Measurements from ENCODE around the gene SNED1.
A peak's percentile ranks its signal among the peaks of the same experiment; 100 is the strongest.

Gene SNED1

DNA sequence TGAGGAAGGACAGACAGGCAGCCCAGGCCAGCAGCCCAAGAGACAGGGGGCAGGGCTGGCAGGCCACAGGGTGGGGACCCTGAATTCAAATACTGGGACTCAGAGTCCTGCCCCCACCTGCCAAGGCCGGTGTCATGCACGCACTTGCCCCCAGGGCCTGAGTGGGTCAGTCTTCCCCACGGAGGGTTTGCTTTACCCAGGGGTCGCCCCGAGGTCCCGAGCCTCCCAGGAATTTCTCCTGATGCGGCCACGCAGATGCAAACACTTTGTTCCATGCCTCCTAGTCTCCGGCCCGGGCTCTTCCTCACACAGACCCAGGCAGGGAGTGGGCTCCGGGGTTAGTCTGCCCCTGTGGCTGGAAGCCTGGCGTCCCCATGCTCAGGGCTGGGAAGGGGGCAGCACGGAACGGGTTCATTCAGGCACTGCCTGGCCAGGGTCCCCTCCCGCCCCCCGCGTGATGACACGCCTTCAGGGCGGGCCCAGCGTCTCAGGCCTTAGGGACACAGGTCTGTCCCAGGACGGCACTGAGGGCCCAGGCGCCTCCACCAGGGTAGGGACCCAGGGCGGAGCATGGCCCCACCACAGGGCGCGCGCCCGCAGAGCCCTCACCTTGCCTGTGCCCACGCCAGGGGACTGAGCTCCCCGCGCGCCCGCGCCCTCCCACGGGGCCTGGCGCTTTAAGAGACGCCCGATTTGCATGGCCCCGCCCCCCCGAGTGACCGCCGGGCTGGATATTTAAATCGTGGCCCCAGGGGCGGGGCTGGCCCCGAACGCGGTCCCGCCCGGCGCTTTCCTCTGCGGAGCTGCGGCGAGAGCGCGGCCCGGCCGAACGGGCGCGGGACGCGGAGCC lies at the start of gene SNED1:
Gene SNED1 (plus strand): TSS at position 763 of the 850 bp plus-strand sequence. CDS start 220 bp downstream, outside the sequence.
- DNase-seq: peak in 1 of 2 experiments; percentile 31

DNA sequence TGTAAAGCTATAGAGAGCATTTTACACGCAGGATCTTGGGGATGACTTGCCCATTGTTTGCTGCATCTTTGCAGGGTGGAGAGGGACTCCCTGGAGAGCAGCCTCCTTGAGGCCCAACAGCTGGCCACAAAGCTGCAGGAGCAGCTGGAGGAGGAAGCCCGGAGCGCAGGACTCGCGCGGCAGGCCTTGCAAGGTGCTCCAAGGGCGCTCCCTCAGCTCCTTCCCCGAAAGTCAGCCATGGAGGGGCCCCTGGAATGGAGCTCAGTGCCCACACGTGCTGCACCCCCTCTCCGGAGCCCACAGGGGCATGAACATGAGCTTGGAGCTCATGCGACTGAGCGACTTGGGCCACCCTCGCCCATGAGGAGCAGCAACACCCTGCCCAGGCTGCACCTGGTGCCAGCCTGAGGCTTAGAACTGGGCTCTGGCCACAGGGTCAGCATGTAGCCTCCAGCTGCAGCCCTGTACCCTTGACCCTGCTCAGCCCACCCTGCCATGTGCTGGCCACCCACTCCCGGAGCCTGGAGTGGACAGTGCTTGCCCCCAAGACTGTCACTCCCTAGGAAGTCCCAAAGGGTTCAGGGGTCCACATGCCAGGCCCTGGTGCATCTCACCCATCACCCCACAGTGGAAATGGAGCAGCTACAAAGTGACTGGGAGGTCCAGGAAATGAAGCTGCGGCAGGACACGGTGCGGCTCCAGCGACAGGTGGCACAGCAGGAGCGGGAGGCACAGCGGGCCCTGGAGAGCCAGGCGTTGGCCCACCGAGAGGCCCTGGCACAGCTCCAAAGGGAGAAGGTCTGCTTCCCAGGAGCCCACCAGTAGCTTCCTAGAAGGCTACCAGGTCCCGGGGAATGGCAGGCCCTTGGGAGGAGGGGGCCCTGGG lies 49.3 kb upstream of the SNED1 start:
- no peak for DNase-seq

DNA sequence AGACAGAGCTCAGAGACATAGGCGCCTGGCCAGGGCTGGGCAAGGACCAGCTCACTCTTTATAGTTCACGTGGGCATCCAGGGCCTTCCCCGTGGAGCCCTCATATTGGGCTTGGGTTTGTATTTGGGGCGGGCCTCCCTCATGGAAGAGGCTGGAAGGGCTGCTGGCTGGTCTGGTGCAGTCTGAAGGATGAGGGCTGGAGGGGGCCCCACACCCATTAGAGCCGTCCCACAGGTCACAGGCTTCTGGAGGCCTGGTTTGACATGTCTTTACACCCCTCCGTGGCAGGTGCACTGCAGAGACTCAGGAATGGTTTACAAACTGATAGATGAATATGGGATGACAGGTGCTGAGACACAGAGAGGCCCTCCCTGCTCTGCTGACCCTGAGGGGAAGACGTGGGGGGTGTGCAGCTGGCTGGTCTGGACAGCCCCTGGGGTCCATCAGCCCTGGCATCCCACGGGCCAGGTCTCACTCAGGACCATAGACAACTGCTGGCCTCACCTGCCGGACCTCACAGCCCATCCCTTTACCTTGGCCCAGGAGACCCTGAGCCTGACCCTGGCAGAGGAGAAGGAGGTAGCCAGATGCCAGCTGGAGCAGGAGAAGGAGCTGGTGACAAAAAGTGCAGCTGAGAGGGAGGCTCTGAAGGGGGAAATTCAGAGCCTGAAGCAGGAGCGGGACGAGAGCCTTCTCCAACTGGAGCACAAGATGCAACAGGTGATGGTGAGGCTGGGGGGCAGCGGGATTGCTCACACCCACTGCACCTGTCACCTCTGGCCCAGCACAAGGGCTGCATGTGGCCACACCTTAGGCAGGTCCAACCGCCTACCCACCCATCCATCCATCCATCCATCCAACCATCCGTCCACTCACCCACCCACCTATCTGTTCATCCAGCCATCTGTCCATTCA lies 48.4 kb upstream of the SNED1 start:
- no peak for DNase-seq

DNA sequence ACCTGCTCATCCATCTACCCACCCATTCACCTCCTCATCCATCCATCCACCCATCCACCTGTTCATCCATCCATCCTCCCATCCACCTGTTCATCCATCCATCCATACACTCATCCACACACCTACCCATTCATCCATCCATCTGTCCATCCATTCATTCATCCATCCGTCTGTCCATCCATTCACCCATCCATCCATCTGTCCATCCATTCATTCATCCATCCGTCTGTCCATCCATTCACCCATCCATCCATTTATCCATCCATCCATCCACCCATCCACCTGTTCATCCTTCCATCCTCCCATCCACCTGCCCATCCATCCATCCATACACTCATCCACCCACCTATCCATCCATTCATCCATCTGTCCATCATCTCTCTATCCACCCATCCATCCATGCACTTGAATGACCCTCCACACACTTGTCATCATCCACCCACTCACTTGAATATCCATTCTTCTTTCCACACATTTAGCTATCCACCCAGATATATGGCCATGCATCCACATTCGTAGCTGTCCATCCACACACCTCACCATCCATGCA lies 47.3 kb upstream of the SNED1 start:
- no peak for DNase-seq

DNA sequence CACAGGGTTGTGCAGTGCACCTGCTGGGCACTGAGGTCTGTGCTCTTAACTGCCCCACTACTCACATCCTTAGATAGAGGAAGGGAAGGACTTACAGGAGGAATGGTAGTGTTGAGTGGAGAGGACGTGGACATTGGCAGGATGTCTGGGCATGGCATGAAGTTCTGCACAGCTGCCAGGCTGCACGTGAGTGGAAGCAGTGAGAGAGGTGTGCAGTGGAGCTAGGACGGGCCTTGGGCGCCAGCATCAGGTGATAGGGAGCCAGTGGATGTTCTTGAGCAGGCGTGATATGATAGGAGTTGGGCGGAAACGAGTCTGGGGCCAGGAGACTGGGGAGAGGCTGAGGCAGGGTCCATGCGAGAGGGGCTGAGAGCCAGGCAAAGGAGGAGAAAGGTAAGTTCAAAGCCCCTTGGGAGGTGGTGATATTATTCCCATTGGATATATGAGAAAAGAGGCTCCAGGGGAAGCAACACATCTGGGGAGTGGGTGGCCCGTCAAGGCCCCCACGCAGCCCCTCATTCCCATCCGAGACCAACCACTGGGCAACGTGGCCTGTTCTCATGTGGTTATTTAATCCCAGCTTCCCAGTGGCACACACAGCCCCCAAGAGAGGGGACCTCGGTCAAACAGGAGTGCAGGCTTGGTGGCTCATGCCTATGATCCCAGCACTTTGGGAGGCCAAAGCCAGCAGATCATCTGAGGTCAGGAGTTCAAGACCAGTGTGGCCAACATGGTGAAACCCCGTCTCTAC lies 45.7 kb upstream of the SNED1 start:
- no peak for DNase-seq

DNA sequence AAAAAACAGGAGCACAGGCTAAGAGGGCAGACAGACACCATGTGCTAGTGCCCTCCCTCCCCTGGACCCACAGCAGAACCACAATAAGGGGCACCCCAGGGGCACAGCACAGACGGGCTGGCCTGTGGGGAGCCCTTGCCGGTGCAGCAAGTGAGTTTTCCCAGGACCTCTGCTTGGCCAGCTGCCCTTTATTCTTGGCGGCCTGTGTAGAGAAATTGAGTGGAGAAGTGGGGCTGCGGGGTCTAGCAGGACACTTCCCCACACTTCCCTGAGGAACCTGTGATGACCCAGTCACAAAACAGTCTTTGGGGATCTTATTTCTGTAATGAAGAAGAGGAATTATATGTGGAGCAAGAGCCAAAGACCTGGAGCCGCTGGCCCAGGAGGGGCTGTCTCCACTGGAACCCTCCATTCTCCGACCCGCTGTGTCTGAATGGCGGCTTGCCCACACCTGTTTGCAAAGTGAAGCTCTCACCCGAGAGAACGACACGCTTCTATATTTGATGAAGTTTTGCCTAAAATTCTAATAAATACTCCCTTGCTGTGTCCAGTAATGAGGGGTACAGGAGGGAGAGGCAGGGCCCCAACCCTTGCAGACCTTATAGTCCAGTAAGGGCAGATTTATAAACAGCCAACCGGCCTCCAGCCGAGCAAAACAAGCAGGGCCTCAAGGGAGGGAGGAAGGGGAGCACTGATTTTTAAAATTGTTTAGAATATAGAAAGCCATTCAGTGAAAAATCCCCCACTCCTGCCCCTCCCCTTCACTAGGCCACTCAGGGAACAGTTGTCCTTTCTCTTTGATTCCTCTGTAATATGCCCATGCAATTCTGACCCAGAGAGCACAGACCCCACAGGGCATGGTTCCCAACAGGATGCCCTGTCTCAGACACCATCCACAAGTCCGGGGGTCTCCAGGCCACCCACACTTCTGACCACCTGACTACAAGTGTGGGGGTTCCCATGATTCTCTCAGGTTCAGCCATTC lies 44.7 kb upstream of the SNED1 start:
- DNase-seq: no peak

DNA sequence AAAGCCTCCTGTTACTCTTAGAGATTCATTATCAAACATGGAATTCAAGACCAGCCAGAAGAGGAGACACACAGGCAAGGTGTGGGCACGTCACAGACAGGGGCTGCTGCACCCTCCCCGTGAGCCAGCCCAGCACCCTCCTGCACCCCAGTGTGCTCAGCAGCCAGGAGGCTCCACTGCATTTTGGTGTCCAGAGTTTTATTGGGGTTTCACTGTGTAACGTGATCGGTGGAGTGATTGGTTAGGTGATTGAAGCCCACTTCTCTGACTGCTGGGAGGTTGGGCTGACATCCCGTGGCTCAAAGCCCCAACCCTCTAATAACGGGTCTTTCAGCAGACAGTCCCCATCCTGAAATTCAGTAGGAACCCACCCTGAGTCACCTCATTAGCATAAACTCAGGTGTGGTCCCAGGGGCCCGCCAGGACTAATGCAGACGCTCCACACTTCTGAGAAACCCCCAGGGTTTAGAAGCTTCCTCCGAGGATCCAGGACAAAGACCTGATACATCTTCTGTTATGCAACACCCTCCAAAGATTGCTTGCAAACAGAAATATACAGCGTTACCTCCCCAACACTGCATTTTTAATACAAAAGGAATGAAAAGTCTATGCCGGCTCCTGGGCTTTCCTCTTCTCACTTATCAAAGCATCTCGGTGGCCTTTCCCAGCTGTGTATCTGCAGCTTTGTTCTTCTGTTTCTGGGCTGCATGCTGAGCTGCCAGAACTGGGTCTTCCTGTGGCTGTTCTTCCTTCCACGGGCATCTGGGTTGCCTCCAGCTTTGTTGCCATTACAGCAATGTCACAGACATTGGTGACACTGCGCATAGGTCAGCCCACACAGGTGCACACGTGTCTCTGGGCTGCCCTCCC lies 43.7 kb upstream of the SNED1 start:
- DNase-seq: no peak

DNA sequence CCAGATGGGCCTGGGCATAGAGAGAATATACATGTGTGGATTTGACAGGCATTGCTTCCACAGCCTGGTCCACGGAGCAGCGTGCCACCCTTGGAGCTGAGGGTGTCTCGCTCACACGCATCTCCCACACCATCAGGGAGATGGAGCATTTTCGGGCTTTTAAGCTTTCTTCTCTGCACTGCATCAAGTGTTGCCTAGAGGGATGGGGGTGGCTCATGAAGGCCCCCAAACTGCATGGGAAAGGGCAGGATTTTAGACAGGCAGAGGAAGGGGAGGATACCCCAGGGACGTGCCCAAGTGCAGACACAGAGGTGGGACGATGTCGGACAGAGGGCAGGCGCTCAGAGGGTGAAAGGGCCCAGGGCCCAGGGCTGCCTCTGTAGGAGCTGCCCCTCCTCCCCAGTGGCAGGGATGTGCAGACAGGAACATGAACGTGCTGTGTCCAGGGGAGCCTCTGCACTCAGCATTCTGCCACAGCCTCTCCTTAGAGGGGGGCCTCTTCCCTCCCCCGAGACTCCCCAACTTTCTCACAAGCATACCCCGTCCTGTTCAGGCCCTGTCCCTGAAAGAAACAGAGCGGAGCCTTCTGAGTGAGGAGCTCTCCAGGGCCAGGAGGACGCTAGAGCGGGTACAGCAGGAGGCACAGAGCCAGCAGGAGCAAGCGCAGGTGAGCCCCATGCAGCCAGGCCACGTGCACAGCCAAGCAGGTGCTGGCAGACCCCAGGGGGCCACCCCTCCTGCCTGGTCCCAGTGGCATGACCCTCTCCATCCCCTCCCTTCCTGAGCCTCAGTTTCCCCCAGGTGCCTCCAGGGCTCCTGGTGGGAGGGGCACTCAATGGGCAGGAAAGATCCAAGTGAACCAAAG lies 42.9 kb upstream of the SNED1 start:
- DNase-seq: no peak

DNA sequence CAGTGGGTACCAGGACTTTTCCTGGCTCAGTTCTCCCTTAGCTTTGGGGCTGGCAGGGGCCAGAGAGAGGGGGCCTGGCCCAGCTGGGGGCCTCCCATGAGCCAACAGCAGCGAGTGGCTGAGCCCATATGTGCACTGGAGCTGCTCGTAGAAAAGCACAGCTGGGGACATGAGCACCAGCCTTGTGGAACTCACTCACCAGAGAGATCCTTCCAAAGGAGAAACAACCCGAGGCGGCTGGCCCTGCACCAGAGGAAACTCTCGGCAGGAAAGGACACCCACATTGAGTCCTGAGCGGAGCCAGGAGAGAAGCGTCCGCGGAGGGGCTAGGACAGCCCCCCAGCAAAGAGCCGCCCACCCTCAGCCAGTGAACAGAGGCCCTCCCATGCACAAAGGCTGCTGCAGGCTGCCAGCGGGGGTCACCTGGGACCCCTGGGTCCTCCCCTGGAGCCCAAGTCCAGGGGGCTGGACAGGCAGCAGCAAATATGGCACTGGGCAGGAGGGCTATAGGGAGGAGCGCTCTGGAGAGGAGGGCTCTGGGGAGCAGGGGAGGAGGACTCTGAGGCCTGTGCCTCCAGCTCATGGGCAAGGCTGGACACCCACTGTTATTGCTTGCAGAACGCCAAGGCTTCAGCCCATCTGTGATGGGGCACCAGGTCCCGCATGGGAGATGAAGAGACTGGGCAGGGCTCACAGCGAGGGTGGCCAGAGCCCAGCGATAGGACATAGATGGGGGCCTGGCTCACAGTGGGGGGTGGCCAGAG lies 42.1 kb upstream of the SNED1 start:
- DNase-seq: no peak

DNA sequence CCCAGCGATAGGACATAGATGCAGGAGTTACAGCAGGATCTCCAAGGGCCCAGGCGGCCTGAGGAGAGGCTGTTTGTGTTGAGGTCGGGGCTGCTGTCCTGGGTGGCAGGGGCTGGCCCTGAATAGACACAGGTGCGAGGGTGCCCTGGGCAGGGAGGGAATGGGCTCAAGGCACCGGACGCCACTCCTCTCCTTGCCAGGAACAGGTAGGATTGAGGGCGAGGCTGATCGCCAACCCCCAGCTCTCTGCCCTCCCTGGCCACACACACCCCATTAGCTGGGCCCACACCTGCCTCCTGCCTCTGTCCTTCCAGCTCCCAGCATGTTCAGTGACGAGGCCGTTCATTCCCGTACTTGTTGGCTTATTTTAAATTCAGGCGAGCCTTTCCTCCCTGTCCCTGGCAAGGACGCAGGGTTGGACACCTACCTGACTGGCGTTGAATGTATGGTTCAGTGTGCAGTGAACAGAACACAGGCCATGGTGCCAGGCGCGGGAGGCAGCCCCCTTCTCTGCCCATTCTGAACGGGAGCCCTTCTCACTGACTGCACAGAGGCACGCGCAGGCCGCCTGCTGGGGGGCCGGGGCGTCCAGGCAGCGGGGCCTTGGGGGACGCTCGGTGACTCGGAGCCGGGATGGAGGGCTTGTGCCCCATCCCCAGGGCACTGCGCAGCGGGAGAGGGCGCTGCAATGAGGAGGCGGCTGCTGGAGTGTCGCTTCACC lies 41.3 kb upstream of the SNED1 start:
- DNase-seq: no peak

DNA sequence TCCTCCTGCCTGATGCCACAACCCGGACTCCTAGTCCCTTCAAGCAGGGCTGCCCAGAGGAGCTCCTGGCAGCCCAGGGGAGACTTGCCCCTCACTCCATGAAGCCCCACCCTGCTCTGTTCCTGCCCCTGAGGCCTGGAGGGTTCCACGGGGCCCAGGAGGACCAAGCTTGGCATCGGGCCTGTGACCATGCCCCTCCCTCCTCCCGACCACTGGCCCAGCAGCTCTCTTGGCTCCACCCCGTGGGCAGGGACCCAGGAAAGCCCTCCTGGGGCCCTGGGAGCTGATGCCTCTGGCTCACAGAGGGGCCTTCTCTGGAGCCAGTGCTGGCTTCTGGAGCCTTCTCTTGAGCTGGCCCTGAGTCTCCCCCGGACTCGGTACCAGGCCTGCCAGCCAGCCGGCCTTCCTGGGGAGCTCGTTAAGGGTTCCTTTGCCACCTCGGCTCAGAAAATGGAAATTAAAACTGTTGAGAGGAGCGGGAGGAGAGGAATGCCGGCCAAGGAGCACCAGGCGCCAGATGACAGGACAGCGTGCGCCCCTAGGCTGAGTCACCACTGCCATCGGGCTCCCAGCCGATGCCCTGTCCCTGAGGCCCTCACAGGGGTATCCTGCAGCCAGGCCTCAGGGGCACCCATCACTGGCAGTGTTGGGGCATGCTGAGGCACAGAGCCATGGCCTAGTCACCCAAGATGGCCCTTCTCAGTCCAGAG lies 40.6 kb upstream of the SNED1 start:
- no peak for DNase-seq

DNA sequence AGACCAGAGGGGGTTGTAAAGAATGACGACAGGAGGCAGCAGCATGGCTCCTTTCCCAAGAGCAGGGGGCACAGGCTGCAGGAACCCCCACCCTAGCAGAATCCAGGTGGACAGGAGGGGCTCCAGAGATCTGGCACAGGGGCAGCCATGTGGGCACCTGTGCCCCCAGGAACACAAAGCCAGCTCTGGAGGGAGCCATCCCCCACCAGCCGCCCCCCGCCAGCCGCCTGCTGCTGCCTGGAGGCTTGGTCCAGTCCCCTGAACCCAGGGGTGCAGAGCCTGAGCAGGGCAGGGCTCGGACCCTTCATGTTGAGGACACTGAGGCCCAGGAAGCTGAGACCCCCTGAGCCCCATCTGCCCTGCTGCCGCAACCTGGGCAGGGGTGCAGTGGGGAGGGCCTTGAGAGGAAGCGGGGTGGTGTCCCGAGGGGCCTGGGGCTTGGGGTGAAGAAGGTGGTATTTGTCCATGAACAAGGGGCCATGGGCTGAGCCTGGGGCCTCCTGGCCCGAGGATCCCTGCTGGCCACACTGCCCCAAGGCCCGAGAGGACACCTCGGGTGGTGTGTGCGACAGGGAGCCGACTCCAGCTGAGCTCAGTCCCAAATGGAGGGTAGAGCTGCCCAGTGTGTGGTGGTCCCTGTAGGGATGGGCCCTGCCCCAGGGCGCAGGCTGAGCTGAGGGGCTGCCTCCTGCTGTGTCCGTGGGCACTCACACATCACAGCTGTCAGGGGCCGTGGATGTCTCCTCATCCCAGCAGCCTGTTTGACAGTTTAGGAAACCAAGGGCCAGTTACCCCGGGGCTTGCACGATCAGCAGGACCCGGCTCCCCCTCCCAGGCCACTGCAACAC lies 39.8 kb upstream of the SNED1 start:
- DNase-seq: no peak

DNA sequence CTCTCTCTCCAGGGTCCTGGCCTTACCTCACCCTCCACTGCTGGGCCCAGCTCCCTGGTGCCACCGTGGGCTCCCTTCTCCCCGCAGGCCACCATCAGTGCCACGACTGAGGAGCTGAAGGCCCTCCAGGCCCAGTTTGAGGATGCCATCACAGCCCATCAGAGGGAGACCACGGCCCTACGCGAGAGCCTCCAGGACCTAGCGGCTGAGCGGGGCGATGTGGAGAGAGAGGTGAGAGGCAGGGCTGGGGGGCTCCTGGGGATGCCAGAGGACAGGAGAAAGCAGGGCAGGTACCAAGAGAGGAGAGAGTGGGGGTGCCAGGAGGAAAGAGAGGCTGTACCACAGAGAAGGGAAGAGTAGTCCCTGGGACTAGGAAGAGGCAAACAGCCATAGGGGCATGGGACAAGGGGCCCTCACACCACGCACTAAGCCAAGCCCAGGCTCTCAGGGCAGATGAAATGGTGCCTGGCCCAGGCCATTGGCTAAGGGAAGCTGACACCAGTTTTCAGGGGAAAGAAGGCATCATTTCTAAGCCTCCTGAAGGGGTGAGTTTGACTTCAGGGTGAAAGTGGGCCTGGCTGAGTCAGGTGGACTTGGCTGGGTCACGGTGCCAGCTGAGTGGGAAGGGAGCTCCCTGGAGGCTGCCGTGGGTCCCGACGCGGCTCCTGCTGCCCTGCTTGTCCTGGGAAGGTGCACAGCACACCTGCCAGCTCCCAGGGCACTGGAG lies 39.0 kb upstream of the SNED1 start:
- DNase-seq: no peak

DNA sequence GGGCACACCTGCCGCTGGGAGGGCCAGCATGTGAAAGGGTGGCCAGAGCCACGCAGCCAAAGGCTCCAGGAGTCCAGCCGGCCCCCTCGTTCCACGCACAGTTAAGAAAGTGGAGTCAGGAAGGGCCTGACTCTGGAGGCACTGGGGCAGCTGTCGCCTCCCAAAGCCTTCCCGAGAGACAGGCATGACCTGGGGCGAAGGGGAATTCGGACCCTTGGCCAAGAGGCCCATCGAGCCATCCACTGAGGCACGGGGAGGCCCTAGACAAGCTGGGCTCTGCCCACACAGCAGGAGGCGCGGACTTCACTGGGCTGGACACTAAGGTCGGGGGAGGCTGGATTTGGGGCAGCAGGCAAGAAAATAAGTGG lies 38.5 kb upstream of the SNED1 start:
- DNase-seq: no peak

Data from cerebellar nuclear complex (tissue), 1 donor.